H1 (cell line): Measurements from ENCODE around the gene GCM1. TPM values are rescaled to one million over a fixed set of nuclear protein-coding genes. Genes with fewer than 3 reads are reported as not detected.

Source experiments
- CTCF ChIA-PET: fragments of 300-600 bp; sonication (Branson Sonifier 250); formaldehyde crosslinking; loops from one replicate; lab custom pipeline; 2021; ENCODE audit not compliant: partially characterized antibody; lab: Charles Lee
- POLR2A ChIA-PET: fragments of 300-600 bp; sonication (Branson Sonifier 250); formaldehyde crosslinking; loops from one replicate; lab custom pipeline; 2021; ENCODE audit warnings: inconsistent platforms; ENCODE audit not compliant: partially characterized antibody; lab: Charles Lee
- DNase-seq, 2 experiments: peaks; one replicate each; pipeline versions ENCODE4 v3.0.0 to v3.0.0-alpha.2; 2010 to 2022; ENCODE audit warnings: low spot score in 2 of 2, low read depth in 1 of 2, mixed read lengths in 1 of 2
- FAIRE-seq: peaks from 2 replicates; lab custom pipeline; 2011; peaks lifted over from hg19 to GRCh38; lab: Jason Lieb, UNC
- H2AFZ ChIP-seq: 2 replicates; pipeline ENCODE4 v1.8.1; 2012; ENCODE audit warnings: low read length, inconsistent platforms
- H2AK5ac ChIP-seq: 2 replicates; pipeline ENCODE4 v1.6.1; 2013; ENCODE audit warnings: low read depth, low read length
- H2BK120ac ChIP-seq: replicated peaks from 2 replicates; pipeline ENCODE3; 2013; ENCODE audit warnings: low read depth, low read length, inconsistent platforms
- H2BK12ac ChIP-seq: 2 replicates; pipeline ENCODE4 v1.6.1; 2013; ENCODE audit warnings: low read depth, low read length
- H2BK15ac ChIP-seq: 2 replicates; pipeline ENCODE4 v1.6.1; 2013; ENCODE audit warnings: low read length
- H2BK20ac ChIP-seq: 2 replicates; pipeline ENCODE4 v1.6.1; 2013; ENCODE audit warnings: low read length
- H2BK5ac ChIP-seq: 2 replicates; pipeline ENCODE4 v1.6.1; 2013; ENCODE audit warnings: low read depth, low read length
- H3K14ac ChIP-seq: 2 replicates; pipeline ENCODE4 v1.6.1; 2013; ENCODE audit warnings: inconsistent platforms; ENCODE audit not compliant: insufficient read length
- H3K18ac ChIP-seq: 2 replicates; pipeline ENCODE4 v1.6.1; 2013; ENCODE audit warnings: low read length; ENCODE audit errors: extremely low read depth
- H3K23ac ChIP-seq: 2 replicates; pipeline ENCODE4 v1.6.1; 2013; ENCODE audit warnings: inconsistent platforms; ENCODE audit not compliant: insufficient read length
- H3K23me2 ChIP-seq: 2 replicates; pipeline ENCODE4 v1.6.1; 2013; ENCODE audit warnings: low read depth, low read length
- H3K27ac ChIP-seq: 2 replicates; pipeline ENCODE4 v1.6.1; 2011; ENCODE audit warnings: low read depth, low read length, inconsistent platforms
- H3K27me3 ChIP-seq, 4 experiments: replicated peaks in 1 of 4; 1 replicate in 1 of 4; 2 replicates in 3 of 4; pipeline versions ENCODE4 v1.6.1 to v1.8.1; 2011 to 2013; ENCODE audit warnings: low read length in 3 of 4, mild to moderate bottlenecking in 3 of 4, inconsistent platforms in 2 of 4, mixed read lengths in 2 of 4, moderate library complexity in 1 of 4; ENCODE audit not compliant: control insufficient read depth in 3 of 4, insufficient read depth in 3 of 4; ENCODE audit errors: extremely low read depth in 1 of 4
- H3K36me3 ChIP-seq, 4 experiments: 2 replicates each; pipeline versions ENCODE4 v1.6.1 to v1.8.1; 2011 to 2013; ENCODE audit warnings: mild to moderate bottlenecking in 4 of 4, low read length in 3 of 4, moderate library complexity in 2 of 4, control low read depth in 1 of 4, inconsistent platforms in 1 of 4; ENCODE audit not compliant: insufficient read depth in 4 of 4, control insufficient read depth in 2 of 4
- H3K4ac ChIP-seq: replicated peaks from 2 replicates; pipeline ENCODE3; 2013; ENCODE audit warnings: low read length, low read depth, mixed read lengths, inconsistent platforms; ENCODE audit not compliant: insufficient read length
- H3K4me1 ChIP-seq, 4 experiments: replicated peaks in 1 of 4; 1 replicate in 1 of 4; 2 replicates in 3 of 4; pipeline versions ENCODE4 v1.6.1 to v1.8.1; 2011 to 2013; ENCODE audit warnings: low read length in 3 of 4, inconsistent platforms in 2 of 4, mixed read lengths in 1 of 4; ENCODE audit not compliant: insufficient read depth in 4 of 4, control insufficient read depth in 3 of 4
- H3K4me2 ChIP-seq, 2 experiments: 2 replicates each; pipeline versions ENCODE4 v1.6.1 to v1.8.1; 2011 to 2013; ENCODE audit warnings: low read depth in 2 of 2, low read length in 2 of 2, control low read depth in 1 of 2, inconsistent platforms in 1 of 2, mild to moderate bottlenecking in 1 of 2; ENCODE audit not compliant: insufficient read depth in 1 of 2
- H3K4me3 ChIP-seq, 4 experiments: fragments of 200-600, 300-600 bp in 1 of 4; sonication (generic), shearing (Covaris generic), sonication (Bioruptor Twin) in 1 of 4; 2 replicates each; pipeline versions ENCODE4 v1.5.1 to v1.8.1; 2011 to 2016; ENCODE audit warnings: low read length in 4 of 4, low read depth in 3 of 4, control low read depth in 2 of 4, inconsistent platforms in 2 of 4, mild to moderate bottlenecking in 2 of 4, mixed read lengths in 1 of 4, moderate library complexity in 1 of 4; ENCODE audit not compliant: insufficient read depth in 2 of 4; ENCODE audit errors: extremely low read depth in 1 of 4
- H3K56ac ChIP-seq: replicated peaks from 2 replicates; pipeline ENCODE3; 2013; ENCODE audit warnings: low read depth, mild to moderate bottlenecking, mixed read lengths, low read length, inconsistent platforms; ENCODE audit not compliant: insufficient read length
- H3K79me1 ChIP-seq: 2 replicates; pipeline ENCODE4 v1.6.1; 2013; ENCODE audit warnings: low read depth, low read length, control low read depth
- H3K79me2 ChIP-seq, 2 experiments: 2 replicates each; pipeline versions ENCODE4 v1.6.1 to v1.8.1; 2012 to 2013; ENCODE audit warnings: low read length in 2 of 2, mild to moderate bottlenecking in 2 of 2, inconsistent platforms in 1 of 2; ENCODE audit not compliant: insufficient read depth in 2 of 2, control insufficient read depth in 1 of 2
- H3K9ac ChIP-seq, 4 experiments: replicated peaks in 1 of 4; 1 replicate in 1 of 4; 2 replicates in 3 of 4; pipeline versions ENCODE4 v1.6.1 to v1.8.1; 2011 to 2013; ENCODE audit warnings: low read depth in 3 of 4, low read length in 3 of 4, control low read depth in 2 of 4, mild to moderate bottlenecking in 2 of 4, moderate library complexity in 2 of 4, inconsistent platforms in 1 of 4; ENCODE audit errors: extremely low read depth in 1 of 4
- H3K9me3 ChIP-seq, 2 experiments: 2 replicates each; pipeline versions ENCODE4 v1.6.1 to v1.8.1; 2012 to 2013; ENCODE audit warnings: mild to moderate bottlenecking in 2 of 2, moderate library complexity in 2 of 2, control low read depth in 1 of 2, inconsistent platforms in 1 of 2, low read depth in 1 of 2, low read length in 1 of 2, mixed read lengths in 1 of 2; ENCODE audit not compliant: insufficient read depth in 2 of 2
- H4K20me1 ChIP-seq, 2 experiments: replicated peaks in 1 of 2; 2 replicates each; pipeline versions ENCODE3 to v1.8.1; 2011 to 2013; ENCODE audit warnings: inconsistent platforms in 2 of 2, low read length in 2 of 2, mild to moderate bottlenecking in 1 of 2; ENCODE audit not compliant: insufficient read depth in 2 of 2, control insufficient read depth in 1 of 2
- H4K5ac ChIP-seq: 2 replicates; pipeline ENCODE4 v1.6.1; 2013; ENCODE audit warnings: low read length, low read depth, mixed read lengths, inconsistent platforms; ENCODE audit not compliant: insufficient read length
- H4K8ac ChIP-seq: 2 replicates; pipeline ENCODE4 v1.8.0; 2013; ENCODE audit warnings: mild to moderate bottlenecking, moderate library complexity, low read length, inconsistent platforms; ENCODE audit not compliant: insufficient read depth; ENCODE audit errors: extremely low read depth
- H4K91ac ChIP-seq: replicated peaks from 2 replicates; pipeline ENCODE3; 2013; ENCODE audit warnings: low read length, mixed read lengths, inconsistent platforms; ENCODE audit not compliant: insufficient read length
- ATF3 ChIP-seq: IDR thresholded peaks from 2 replicates; pipeline ENCODE4 v1.6.1; 2011; ENCODE audit warnings: low read depth, mild to moderate bottlenecking, low read length; ENCODE audit not compliant: insufficient read depth
- CHD2 ChIP-seq: IDR thresholded peaks from 2 replicates; pipeline ENCODE4 v1.6.1; 2012; ENCODE audit warnings: low read length, improper control_type of control experiment
- CTBP2 ChIP-seq: IDR thresholded peaks from 2 replicates; pipeline ENCODE4 v1.7.0; 2011; ENCODE audit warnings: borderline replicate concordance, mild to moderate bottlenecking, moderate library complexity, mixed read lengths, low read length; ENCODE audit not compliant: insufficient read depth, insufficient read length
- CTCF ChIP-seq, 3 experiments: IDR thresholded peaks; 1 replicate in 2 of 3; 2 replicates in 1 of 3; pipeline versions ENCODE4 v1.5.1 to v1.6.1; 2011; ENCODE audit warnings: low read length in 3 of 3, mild to moderate bottlenecking in 3 of 3, inconsistent platforms in 2 of 3, low read depth in 1 of 3, moderate library complexity in 1 of 3; ENCODE audit not compliant: insufficient read depth in 1 of 3; ENCODE audit errors: control extremely low read depth in 1 of 3
- EP300 ChIP-seq, 2 experiments: IDR thresholded peaks; 1 replicate in 1 of 2; 2 replicates in 1 of 2; pipeline ENCODE4 v1.6.1; 2011 to 2012; ENCODE audit warnings: low read depth in 2 of 2, low read length in 2 of 2, mild to moderate bottlenecking in 2 of 2, borderline replicate concordance in 1 of 2, inconsistent platforms in 1 of 2, moderate library complexity in 1 of 2
- GABPA ChIP-seq: IDR thresholded peaks from 2 replicates; pipeline ENCODE4 v1.6.1; 2011; ENCODE audit warnings: mild to moderate bottlenecking, low read length, moderate library complexity, borderline replicate concordance; ENCODE audit not compliant: insufficient read depth
- GTF2F1 ChIP-seq: IDR thresholded peaks from 2 replicates; pipeline ENCODE4 v1.6.1; 2012; ENCODE audit warnings: low read depth, low read length, improper control_type of control experiment, borderline replicate concordance
- RFX5 ChIP-seq: IDR thresholded peaks from 2 replicates; pipeline ENCODE4 v1.6.1; 2011; ENCODE audit warnings: low read depth, low read length, improper control_type of control experiment, borderline replicate concordance
- SAP30 ChIP-seq: fragments of 300-600 bp; sonication (generic); IDR thresholded peaks from 2 replicates; pipeline ENCODE4 v1.7.1; 2012; ENCODE audit warnings: low read length, moderate library complexity, mild to moderate bottlenecking, inconsistent platforms; ENCODE audit not compliant: insufficient read depth, insufficient replicate concordance
- SUZ12 ChIP-seq: fragments of 200-600 bp; sonication (generic); IDR thresholded peaks from 2 replicates; pipeline ENCODE4 v1.6.1; 2012; ENCODE audit warnings: mild to moderate bottlenecking, inconsistent platforms, low read length, moderate library complexity, mixed read lengths
- WGBS, 2 experiments: shearing (Covaris generic) in 1 of 2; methylation state at CpG; one replicate each; pipeline versions ENCODE4 v1.1.6 to v1.1.7; 2013 to 2015; ENCODE audit warnings: low lambda C conversion rate in 2 of 2, mixed read lengths in 2 of 2, inconsistent platforms in 1 of 2, low coverage in 1 of 2, missing lambda C conversion rate in 1 of 2; ENCODE audit not compliant: insufficient replicate concordance in 2 of 2, insufficient coverage in 1 of 2, insufficient read length in 1 of 2; ENCODE audit errors: extremely low coverage in 1 of 2, missing lambda C conversion rate in 1 of 2; 5-methylcytosine and 5-hydroxymethylcytosine counted together
- polyA plus RNA-seq, 7 experiments: library from polyadenylated mRNA; depleted of rRNA in 3 of 7; stranded (reverse) in 5 of 7; unstranded in 2 of 7; fragments of >200 nt in 5 of 7; fragments of 200-250 nt in 2 of 7; gene quantifications; 1 replicate in 5 of 7; 2 replicates in 1 of 7; 4 replicates in 1 of 7; pipeline versions ENCODE4 v1.2.1 to v1.2.3, GENCODE V29; 2011 to 2013; ENCODE audit warnings: missing spikeins in 2 of 7, mixed read lengths in 2 of 7
- total RNA-seq: library from RNA; stranded (reverse); fragmentation: NEBNext Ultra II Directional; extraction: Animal tissue kit (Norgen Biotek cat#: 25700); gene quantifications from 2 replicates; pipeline ENCODE4 v1.2.1, GENCODE V29; 2021

Gene GCM1
- total and polyA plus RNA-seq, 2 of the 8 experiments (the other 6 are each of a cell fraction or from before 2014, with no cell fraction given), result not detected

- ChIA-PET CTCF (no interaction called here), POLR2A (no interaction called here)
- Histone ChIP-seq H3K79me2 (no peaks in the 10 kb centered on the region), H3K79me1 (no peaks in the 10 kb centered on the region), H4K5ac (no peak overlapping the region), H2BK20ac (no peak overlapping the region), H3K18ac (no peak overlapping the region), H3K27me3 (no peaks in the 10 kb centered on the region), H2BK15ac (no peak overlapping the region), H4K91ac (no peak overlapping the region), H3K23me2 (no peaks in the 10 kb centered on the region), H3K36me3 (peaks cover 2 to 62% (median 22%) of the 10 kb centered on the region in 4 experiments), H3K4me1 (no peaks in the 10 kb centered on the region), H3K23ac (no peak overlapping the region), H2BK120ac (no peak overlapping the region), H3K9ac (no peak overlapping the region), H3K27ac (no peak overlapping the region), H4K8ac (no peak overlapping the region), H2BK5ac (no peak overlapping the region), H2AK5ac (no peak overlapping the region), H3K4me2 (no peak overlapping the region), H3K4ac (no peak overlapping the region), H4K20me1 (no peaks in the 10 kb centered on the region), H3K9me3 (no peaks in the 10 kb centered on the region), H3K4me3 (no peak overlapping the region), H2BK12ac (no peak overlapping the region), H3K56ac (no peak overlapping the region), H2AFZ (no peak overlapping the region), H3K14ac (no peak overlapping the region)
- 94% methylated on average over 3 of the region's 3 CpGs; no CpG with 5 or more reads in 1 of the 2 experiments for WGBS, 2 experiments
- FAIRE-seq, result no peak
- DNase-seq, result no peak
- TF ChIP-seq CHD2 (no peak), RFX5 (no peak), CTCF (IDR thresholded peaks at IDR 0.05; ENCODE audit: control extremely low read depth in 1 of 3, insufficient read depth in 1 of 3, low read depth in 1 of 3, low read length in 3 of 3) (no peak), ATF3 (no peak), SUZ12 (no peak), GTF2F1 (no peak), SAP30 (no peak), EP300 (IDR thresholded peaks at IDR 0.05; ENCODE audit: borderline replicate concordance in 1 of 2, low read depth in 2 of 2, low read length in 2 of 2) (no peak), CTBP2 (no peak), GABPA (no peak)
Measured at GRCh38 chr6:53095270-53095669, 53.4 kb downstream of the GCM1 start.
